ENCODE results near the gene FGF21. TPM values are rescaled to one million over a fixed set of nuclear protein-coding genes. Genes with fewer than 3 reads are reported as not detected.

Gene FGF21
- total and polyA plus RNA-seq, 10 of the 15 experiments (the other 5 are each of a cell fraction or from before 2014, with no cell fraction given) = not detected

- ChIA-PET CTCF (no interaction called here), RAD21 (ENCODE audit: unreplicated experiment) (no interaction called here), POLR2A (no interaction called here), SMC1A (ENCODE audit: uncharacterized antibody, unreplicated experiment) (no interaction called here)
- in situ Hi-C loops (cut with MboI) (no loop called here), intact Hi-C loops (cut with micrococcal nuclease; ENCODE audit: unreplicated experiment) (no loop called here)
- no peaks in the 10 kb centered on the region for H3K79me2 ChIP-seq (ENCODE audit: control insufficient read depth, insufficient read depth, low read length)
- no peak overlapping the region for H3K9ac ChIP-seq (ENCODE audit: control insufficient read depth, insufficient read depth, low read length)
- no peak for FAIRE-seq
- peaks cover 5% of the 10 kb centered on the region; the same call in 1 of the 2 replicates for H3K4me1 ChIP-seq (ENCODE audit: control insufficient read depth, insufficient read depth, low read length)
- BruUV-seq (replicated peaks) = no TSS peak
- no peaks in the 10 kb centered on the region; the same call in 2 of the 3 replicates for H3K9me3 ChIP-seq (replicated peaks; ENCODE audit: control insufficient read depth, insufficient read depth, low read length)
- no peak overlapping the region for H3K27ac ChIP-seq (ENCODE audit: control insufficient read depth, insufficient read depth)
- TF ChIP-seq SUPT20H (IDR thresholded peaks at IDR 0.05; ENCODE audit: borderline replicate concordance, control insufficient read depth, low read depth, low read length) (no peak), ZBED1 (IDR thresholded peaks at IDR 0.05; ENCODE audit: borderline replicate concordance) (no peak), RELA (IDR thresholded peaks at IDR 0.05; ENCODE audit: borderline replicate concordance, partially characterized antibody) (no peak), RELB (IDR thresholded peaks at IDR 0.05; ENCODE audit: low read depth) (no peak), ELK1 (IDR thresholded peaks at IDR 0.05; ENCODE audit: low read depth, low read length) (no peak), HDAC6 (IDR thresholded peaks at IDR 0.05; ENCODE audit: unreplicated experiment) (no peak), TARDBP (IDR thresholded peaks at IDR 0.05; ENCODE audit: borderline replicate concordance) (no peak), ZNF384 (IDR thresholded peaks at IDR 0.05; ENCODE audit: borderline replicate concordance, low read depth, low read length) (no peak), POLR2AphosphoS5 (IDR thresholded peaks at IDR 0.05; ENCODE audit: low read length) (no peak), SIX5 (IDR thresholded peaks at IDR 0.05; ENCODE audit: low read depth, low read length, severe bottlenecking) (no peak), CHD1 (IDR thresholded peaks at IDR 0.05; ENCODE audit: low read depth, low read length) (no peak), NBN (IDR thresholded peaks at IDR 0.05) (no peak), ZBTB4 (CRISPR knock-in tag; IDR thresholded peaks at IDR 0.05) (no peak), ETV6 (conservative IDR thresholded peaks at IDR 0.05 in 1 of 2, IDR thresholded peaks at IDR 0.05 in 1 of 2; ENCODE audit: borderline replicate concordance in 1 of 2, low read depth in 1 of 2) (no peak), IKZF1 (conservative IDR thresholded peaks at IDR 0.05) (no peak)
- H4K20me1 ChIP-seq (ENCODE audit: control insufficient read depth, insufficient read depth) = no peaks in the 10 kb centered on the region
- H3K27me3 ChIP-seq (replicated peaks in 1 of 2; ENCODE audit: control insufficient read depth in 2 of 2, insufficient read depth in 2 of 2, low read length in 1 of 2) = no peaks in the 10 kb centered on the region
- no peak overlapping the region for H2AFZ ChIP-seq (ENCODE audit: control insufficient read depth, low read depth, low read length)
- H3K4me2 ChIP-seq (ENCODE audit: control insufficient read depth, insufficient read depth) = no peak overlapping the region
- no peak for ATAC-seq
- DNase-seq (ENCODE audit: low read depth, low spot score) = no peak
- H3K36me3 ChIP-seq (ENCODE audit: control insufficient read depth in 2 of 2, insufficient read depth in 2 of 2, low read length in 1 of 2) = no peaks in the 10 kb centered on the region
- WGBS (ENCODE audit: insufficient coverage, insufficient replicate concordance, low lambda C conversion rate, missing lambda C conversion rate) = 79% methylated on average over 9 of the region's 11 CpGs
- no peak overlapping the region for H3K4me3 ChIP-seq
Measured at GRCh38 chr19:48708471-48708870, 46.9 kb upstream of the FGF21 start.

Measured in GM12878 (cell line).